ENCODE measurements around the gene SLCO6A1.

GRCh38 chr5:102537011-102537410 is 38.2 kb upstream of the SLCO6A1 start:
- TF ChIP-seq POLR2AphosphoS5 (IDR thresholded peaks at IDR 0.05; ENCODE audit: low read depth, low read length) (no peak), POLR2A (IDR thresholded peaks at IDR 0.05; ENCODE audit: low read depth, low read length) (no peak), SPI1 (IDR thresholded peaks at IDR 0.05; ENCODE audit: low read depth, low read length) (no peak), TAF1 (IDR thresholded peaks at IDR 0.05; ENCODE audit: low read depth, low read length) (no peak), PAX5 (IDR thresholded peaks at IDR 0.05; ENCODE audit: insufficient read depth, low read length, severe bottlenecking) (no peak)

Measured in GM12891 (cell line).